ENCODE measurements around the gene COQ5.
"Not testable (repeated sequence)": the region's sequence is repeated elsewhere in the genome, so short reads cannot be mapped to it uniquely, and the experiment has no call there.

The COQ5 gene

DNA sequence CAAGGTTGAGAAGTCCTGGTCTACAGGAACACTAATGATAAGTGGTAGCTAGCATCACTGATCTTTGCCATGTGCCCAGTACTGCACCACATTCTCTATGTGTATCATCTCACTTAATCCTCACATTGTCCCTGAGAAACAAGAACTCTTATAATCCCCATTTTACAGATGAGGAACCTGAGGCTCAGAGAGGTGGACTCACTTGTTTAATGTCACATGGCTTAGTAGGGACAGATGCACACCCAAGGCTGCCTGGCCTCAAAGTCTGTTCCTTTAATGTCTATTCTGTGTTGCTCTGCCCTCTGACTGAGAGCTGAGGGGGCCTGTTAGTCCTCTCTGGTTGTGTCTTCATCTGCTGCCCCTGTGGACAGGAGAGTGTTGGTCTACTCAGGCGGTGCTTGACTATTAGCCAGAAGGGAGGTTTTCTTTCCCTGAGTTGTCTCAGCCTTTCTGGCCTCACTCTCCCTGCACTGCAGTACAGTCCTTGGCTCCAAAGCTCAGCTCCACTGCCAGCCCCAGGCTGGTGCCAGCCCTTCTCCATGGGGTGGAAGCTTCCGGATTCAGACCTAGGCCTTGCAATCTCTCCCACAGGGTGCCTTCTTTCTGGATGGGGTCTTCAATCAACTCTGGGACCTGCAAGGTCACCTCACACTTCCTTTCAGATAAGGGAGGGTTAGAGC, 38.0 kb downstream of the COQ5 start:
- TF ChIP-seq, protein P1, sequence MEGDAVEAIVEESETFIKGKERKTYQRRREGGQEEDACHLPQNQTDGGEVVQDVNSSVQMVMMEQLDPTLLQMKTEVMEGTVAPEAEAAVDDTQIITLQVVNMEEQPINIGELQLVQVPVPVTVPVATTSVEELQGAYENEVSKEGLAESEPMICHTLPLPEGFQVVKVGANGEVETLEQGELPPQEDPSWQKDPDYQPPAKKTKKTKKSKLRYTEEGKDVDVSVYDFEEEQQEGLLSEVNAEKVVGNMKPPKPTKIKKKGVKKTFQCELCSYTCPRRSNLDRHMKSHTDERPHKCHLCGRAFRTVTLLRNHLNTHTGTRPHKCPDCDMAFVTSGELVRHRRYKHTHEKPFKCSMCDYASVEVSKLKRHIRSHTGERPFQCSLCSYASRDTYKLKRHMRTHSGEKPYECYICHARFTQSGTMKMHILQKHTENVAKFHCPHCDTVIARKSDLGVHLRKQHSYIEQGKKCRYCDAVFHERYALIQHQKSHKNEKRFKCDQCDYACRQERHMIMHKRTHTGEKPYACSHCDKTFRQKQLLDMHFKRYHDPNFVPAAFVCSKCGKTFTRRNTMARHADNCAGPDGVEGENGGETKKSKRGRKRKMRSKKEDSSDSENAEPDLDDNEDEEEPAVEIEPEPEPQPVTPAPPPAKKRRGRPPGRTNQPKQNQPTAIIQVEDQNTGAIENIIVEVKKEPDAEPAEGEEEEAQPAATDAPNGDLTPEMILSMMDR (IDR thresholded peaks at IDR 0.05; ENCODE audit: low read length, missing control alignments): no peak
- H3K4me3 ChIP-seq (replicated peaks; ENCODE audit: low read depth, low read length): no peak overlapping the region
- DNase-seq (ENCODE audit: low read depth): no peak

DNA sequence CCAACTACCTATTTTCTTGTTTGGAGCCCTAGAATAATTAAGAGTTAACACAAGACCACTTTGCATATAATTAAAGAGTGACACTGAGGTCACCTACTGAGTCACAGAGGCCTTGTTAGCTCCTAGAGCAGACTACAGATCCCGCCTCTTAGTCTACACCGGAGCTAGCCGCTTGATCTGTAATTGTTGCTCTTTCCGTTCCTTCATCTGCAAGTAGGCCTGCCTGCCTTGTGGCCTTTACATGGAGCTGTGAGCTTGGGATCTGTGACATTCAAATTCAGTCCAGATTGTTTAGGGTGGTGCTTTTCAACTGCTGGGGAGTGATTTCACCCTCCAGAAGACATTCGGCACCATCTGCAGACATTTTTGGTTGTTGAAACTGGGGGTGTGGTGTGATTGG, 38.6 kb downstream of the COQ5 start:
- TF ChIP-seq, protein P1 (IDR thresholded peaks at IDR 0.05; ENCODE audit: low read length, missing control alignments): no peak
- DNase-seq (ENCODE audit: low read depth): no peak
- no peak overlapping the region for H3K4me3 ChIP-seq (replicated peaks; ENCODE audit: low read depth, low read length)

DNA sequence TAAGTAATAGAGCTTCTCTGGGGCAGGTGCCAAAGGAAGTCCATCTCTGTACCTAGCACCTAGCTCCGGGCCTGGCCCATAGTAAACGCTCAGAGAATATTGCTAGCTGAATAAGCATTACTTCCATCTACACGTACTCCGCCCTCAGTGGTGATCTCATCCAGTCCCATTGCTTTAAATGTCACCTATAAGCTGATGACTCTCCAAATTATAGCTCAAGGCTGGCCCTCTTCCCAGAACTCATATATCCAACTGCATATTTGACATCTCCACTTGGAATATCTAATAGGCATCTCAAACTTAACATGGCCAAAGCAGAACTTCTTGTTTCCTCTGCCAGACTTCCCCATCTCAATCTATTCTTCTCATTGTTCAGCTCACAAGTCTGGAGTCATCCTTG, 39.9 kb downstream of the COQ5 start:
- TF ChIP-seq, protein P1 (IDR thresholded peaks at IDR 0.05; ENCODE audit: low read length, missing control alignments): no peak
- no peak overlapping the region for H3K4me3 ChIP-seq (replicated peaks; ENCODE audit: low read depth, low read length)
- DNase-seq (ENCODE audit: low read depth): no peak

DNA sequence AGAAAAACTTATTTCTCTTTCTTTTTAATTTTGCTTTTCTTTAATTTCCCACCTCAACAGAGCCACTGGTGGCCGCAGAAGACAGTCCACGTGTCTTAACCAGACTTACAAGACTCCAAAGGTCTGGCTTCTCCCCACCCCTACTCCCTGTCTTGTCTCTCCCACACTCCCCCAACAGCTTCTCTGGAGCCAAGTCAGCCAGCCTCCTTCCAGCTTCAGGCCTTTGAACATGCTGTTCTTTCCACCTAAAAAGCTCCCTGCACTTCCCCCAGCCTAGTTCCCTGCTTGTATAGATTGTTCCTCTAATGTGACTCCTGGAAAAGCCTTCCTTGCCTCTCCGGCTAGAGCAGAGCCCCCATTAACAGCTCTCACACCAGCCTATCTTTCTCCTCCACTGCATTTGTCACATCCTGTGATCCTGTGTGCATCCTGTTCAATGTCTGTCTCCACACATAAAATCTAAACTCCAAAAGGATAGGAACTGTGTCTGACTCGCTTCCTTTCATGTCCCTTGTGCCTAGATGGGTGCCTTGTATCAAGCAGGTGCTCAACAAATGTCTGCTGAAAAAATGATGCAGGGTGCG, 40.8 kb downstream of the COQ5 start:
- TF ChIP-seq, protein P1 (IDR thresholded peaks at IDR 0.05; ENCODE audit: low read length, missing control alignments): no peak
- no peak overlapping the region for H3K4me3 ChIP-seq (replicated peaks; ENCODE audit: low read depth, low read length)
- peak; percentile 42 for DNase-seq (ENCODE audit: low read depth)

DNA sequence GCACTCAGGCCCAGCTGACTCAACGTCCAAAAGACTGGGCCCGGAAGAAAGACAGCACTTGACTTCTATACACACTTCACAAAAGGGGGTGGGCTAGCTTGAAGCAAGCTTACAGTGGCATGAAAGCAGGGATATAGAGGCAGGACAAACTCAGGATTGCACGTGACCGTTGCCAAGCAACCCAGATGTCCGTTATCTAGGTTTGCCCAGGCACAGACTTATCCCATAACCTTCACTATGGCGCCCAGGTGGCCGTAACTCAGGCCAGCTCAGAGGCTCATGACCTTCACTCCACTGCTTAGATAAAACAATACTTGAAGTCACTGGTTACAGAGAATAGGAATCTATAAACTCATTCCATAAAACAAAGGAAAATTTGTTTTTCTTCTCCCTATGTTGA, 41.4 kb downstream of the COQ5 start:
- DNase-seq (ENCODE audit: low read depth); H3K4me3 ChIP-seq (replicated peaks; ENCODE audit: low read depth, low read length): not testable (repeated sequence)

DNA sequence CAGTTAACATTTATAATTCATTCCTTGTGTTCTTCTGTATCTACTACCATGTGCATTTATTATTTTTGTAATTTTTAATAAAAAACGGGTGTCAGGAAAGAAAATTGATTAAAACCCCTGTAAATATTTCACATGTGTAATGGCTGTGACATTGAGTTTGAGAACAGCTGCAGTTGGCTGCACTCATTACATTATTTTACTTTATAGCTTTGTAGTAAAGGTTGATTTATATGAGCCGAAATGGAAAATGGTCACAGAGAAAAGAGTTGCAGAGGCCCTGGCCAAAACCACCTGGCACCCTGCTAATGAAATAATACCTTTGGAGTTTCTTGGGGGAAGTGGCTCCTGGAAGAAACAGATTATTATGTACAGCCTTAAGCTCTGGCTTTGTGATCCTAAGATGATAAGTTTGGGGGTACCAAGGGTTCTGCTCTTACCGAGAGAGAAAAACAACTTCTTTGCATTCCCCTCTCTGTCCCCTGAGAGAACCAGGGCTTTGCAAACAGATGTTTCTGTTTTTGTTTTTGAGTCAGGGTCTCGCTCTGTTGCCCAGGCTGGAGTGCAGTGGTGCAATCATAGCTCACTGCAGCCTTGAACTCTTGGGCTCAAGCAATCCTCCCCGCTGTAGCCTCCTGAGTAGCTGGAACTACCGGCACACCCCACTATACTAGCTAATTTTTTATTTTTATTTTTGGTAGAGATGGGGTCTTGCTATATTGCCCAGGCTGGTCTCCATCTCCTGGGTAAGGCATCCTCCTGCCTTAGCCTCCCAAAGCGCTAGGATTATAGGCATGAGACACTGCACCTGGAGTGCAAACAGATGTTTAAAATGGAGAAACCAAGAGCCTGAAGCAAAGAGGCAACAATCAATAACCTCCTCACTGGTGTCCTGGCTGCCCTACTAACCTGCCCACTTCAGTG, 42.7 kb downstream of the COQ5 start:
- no peak overlapping the region for H3K4me3 ChIP-seq (replicated peaks; ENCODE audit: low read depth, low read length)
- no peak for DNase-seq (ENCODE audit: low read depth)
- TF ChIP-seq, protein P1 (IDR thresholded peaks at IDR 0.05; ENCODE audit: low read length, missing control alignments): no peak

DNA sequence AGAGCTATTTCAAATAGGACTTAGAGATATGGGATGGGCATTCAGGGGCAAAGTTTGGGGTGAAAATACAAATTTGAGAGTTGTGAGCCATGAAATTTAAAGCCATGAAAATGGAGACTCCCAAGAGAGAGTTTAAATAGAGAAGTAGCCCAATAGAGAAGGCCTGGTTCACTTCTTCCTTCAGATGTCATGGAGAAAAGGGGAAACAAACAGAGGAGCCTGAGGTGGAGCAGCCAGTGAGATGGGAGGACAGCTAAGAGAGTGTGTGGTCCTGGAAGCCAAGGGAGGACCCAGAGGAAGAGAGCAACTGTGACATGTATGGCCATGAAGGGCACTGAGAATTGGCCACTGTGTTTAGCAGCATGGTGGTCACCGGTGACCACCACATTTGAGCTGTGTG, 45.3 kb downstream of the COQ5 start:
- no peak for DNase-seq (ENCODE audit: low read depth)
- TF ChIP-seq, protein P1 (IDR thresholded peaks at IDR 0.05; ENCODE audit: low read length, missing control alignments): no peak
- H3K4me3 ChIP-seq (replicated peaks; ENCODE audit: low read depth, low read length): no peak overlapping the region
